Vagina (tissue), 2 donors: ENCODE data around the gene STARD13.

ENCODE experiments used
- POLR2A ChIP-seq, 2 donors: fragments of 450-650 bp; IDR thresholded peaks; one replicate each; pipeline ENCODE4 v1.6.1; 2017; ENCODE audit warnings: antibody characterized with exemption in 2 of 2, mild to moderate bottlenecking in 2 of 2, moderate library complexity in 2 of 2
- POLR2AphosphoS5 ChIP-seq, 2 donors: sonication (generic); formaldehyde crosslinking; IDR thresholded peaks; one replicate each; pipeline ENCODE4 v1.9.0; 2017; ENCODE audit warnings: antibody characterized with exemption in 2 of 2, mild to moderate bottlenecking in 2 of 2, low read depth in 1 of 2; ENCODE audit not compliant: insufficient read depth in 1 of 2
- TF ChIP-seq, protein P1 (sequence below), 3 experiments: fragments of 450-650 bp in 2 of 3; fragments of 200-600 bp in 1 of 3; sonication (generic) in 1 of 3; IDR thresholded peaks; one replicate each; pipeline ENCODE4 v1.5.1; 2017 to 2019; ENCODE audit warnings: antibody characterized with exemption in 3 of 3, mild to moderate bottlenecking in 2 of 3, moderate library complexity in 2 of 3

DNA sequence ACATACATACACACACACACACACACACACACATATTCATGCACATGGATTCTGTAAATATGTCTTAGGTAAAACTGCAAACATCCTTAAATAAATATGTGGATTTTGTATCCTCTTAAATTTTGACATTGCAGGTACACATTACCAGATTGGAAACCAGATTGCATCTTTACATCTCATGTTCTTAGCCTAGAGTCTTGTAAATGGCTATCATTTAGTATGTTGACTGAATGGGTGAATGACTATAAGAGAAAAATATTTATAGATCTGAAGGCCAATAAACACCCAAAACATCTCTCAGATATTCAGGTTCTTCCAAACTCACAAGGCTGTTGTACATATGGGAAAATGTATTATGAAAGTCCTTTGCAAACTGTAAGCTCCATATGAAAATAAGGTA, 104.3 kb downstream of the STARD13 start:
- TF ChIP-seq POLR2A (IDR thresholded peaks at IDR 0.05) (no peak), POLR2AphosphoS5 (IDR thresholded peaks at IDR 0.05; ENCODE audit: insufficient read depth in 1 of 2, low read depth in 1 of 2) (no peak)
- TF ChIP-seq, protein P1, sequence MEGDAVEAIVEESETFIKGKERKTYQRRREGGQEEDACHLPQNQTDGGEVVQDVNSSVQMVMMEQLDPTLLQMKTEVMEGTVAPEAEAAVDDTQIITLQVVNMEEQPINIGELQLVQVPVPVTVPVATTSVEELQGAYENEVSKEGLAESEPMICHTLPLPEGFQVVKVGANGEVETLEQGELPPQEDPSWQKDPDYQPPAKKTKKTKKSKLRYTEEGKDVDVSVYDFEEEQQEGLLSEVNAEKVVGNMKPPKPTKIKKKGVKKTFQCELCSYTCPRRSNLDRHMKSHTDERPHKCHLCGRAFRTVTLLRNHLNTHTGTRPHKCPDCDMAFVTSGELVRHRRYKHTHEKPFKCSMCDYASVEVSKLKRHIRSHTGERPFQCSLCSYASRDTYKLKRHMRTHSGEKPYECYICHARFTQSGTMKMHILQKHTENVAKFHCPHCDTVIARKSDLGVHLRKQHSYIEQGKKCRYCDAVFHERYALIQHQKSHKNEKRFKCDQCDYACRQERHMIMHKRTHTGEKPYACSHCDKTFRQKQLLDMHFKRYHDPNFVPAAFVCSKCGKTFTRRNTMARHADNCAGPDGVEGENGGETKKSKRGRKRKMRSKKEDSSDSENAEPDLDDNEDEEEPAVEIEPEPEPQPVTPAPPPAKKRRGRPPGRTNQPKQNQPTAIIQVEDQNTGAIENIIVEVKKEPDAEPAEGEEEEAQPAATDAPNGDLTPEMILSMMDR (IDR thresholded peaks at IDR 0.05): no peak
